ENCODE measurements around the gene PSME3.

The PSME3 gene

DNA sequence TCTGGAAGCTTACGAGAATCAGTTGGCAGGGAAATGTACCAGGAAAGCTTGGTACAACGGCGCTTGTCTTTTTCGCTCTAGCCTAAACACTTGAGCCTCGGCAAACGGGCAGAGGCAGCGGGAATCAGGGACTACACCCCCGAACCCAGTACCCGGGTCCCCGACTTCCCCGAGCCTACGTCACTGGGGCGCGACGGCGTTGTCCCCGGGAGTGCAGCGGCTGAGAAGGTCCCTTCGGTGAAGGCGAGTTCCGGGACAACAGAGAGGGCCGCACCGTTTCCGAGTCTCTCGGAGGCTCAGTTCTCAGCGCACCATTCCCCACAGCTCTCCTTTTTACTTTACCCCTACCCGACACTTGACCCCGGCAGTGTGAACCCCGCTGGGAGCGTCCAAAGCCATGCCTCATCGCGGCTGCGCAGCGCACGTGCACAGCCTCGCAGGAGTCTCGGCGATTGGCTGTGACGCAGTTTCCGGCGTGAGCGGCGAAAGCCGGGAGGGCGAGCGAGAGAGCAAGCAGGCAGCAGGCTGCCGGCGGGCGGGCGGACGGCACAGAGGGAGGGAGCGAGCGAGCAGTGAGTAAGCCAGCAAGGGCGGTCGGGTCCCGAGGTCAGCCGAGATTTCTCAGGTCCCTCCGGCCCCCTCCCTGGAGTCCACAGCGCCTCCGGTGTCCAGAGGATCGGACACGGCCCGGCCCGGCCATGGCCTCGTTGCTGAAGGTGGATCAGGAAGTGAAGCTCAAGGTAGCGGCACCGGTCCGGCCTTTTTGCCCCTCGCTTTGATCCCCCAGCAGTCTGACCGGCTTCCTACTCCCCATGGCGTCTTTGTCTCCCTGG lies at the start of gene PSME3:
Gene PSME3 (plus strand): TSS at position 464 of the 833 bp plus-strand sequence. CDS start 235 bp downstream, at position 699.
- peak; percentile 97 for DNase-seq (ENCODE audit: low spot score)

DNA sequence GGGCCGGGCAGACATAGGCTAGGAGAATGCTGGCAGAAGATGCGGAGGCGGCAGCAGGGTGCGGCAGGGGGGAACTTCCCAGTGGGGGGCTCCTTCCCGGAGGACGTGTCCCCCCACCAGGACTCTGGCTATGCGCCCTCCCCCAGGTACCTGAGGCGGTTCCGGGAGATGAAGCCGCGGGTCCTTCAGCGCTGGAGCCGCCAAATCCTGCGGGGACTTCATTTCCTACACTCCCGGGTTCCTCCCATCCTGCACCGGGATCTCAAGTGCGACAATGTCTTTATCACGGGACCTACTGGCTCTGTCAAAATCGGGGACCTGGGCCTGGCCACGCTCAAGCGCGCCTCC lies 49.4 kb upstream of the PSME3 start:
- no peak for DNase-seq (ENCODE audit: low spot score)

- DNase-seq (ENCODE audit: low spot score), result no peak
These were observed 48.8 kb upstream of the PSME3 start for GRCh38 chr17:42784409-42784808.

DNA sequence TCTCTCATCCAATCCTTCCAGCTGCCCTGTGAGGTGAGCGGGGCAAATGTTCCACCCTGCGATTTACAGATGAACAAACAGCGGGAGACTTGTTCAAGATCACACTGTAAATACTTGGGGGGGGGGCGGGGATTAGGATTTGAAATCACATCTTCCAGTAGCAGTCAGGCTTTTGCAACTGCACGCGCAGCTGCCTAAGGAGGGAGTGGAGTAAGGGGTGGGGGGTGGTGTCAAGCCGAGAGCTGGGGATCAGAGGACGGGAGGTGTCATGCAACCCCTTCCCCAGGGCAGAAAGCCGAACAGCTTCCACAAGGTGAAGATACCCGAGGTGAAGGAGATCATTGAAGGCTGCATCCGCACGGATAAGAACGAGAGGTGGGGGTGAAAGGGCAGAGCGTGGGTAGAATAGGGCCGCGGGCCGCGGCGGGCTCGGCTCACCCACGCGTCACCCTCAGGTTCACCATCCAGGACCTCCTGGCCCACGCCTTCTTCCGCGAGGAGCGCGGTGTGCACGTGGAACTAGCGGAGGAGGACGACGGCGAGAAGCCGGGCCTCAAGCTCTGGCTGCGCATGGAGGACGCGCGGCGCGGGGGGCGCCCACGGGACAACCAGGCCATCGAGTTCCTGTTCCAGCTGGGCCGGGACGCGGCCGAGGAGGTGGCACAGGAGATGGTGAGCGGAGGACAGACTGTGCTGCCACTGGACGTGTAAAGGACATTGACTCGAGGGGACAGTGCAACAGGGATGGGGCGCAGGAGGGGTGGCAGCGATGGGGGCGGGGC lies 48.2 kb upstream of the PSME3 start:
- DNase-seq (ENCODE audit: low spot score), result no peak

DNA sequence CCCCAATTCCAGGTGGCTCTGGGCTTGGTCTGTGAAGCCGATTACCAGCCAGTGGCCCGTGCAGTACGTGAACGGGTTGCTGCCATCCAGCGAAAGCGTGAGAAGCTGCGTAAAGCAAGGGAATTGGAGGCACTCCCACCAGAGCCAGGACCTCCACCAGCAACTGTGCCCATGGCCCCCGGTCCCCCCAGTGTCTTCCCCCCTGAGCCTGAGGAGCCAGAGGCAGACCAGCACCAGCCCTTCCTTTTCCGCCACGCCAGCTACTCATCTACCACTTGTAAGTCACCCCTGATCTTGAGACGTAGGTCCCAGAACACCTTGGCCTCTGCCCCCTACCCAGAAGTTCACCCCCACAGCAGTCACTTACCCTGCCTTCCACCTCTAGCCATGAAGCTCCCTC lies 45.9 kb upstream of the PSME3 start:
- DNase-seq (ENCODE audit: low spot score), result no peak

DNA sequence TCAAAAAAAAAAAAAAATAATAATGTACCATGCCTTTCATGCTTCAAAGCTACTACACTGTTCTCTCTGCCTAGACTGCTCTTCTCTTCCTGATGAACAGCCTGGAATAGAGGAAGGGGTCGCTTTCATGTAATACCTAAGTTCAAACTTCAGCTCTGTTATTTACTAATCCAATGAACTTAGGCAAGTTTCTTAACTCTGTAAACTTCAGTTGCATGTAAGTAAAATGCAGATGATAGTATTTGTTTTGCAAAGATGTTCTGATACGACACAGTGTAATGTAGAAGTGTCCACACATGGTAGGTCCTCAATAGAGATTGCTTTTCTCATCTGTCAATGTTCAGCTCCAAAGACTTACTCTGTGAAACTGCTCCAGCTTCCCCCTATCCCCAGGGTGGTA lies 41.2 kb upstream of the PSME3 start:
- DNase-seq (ENCODE audit: low spot score), result no peak

DNA sequence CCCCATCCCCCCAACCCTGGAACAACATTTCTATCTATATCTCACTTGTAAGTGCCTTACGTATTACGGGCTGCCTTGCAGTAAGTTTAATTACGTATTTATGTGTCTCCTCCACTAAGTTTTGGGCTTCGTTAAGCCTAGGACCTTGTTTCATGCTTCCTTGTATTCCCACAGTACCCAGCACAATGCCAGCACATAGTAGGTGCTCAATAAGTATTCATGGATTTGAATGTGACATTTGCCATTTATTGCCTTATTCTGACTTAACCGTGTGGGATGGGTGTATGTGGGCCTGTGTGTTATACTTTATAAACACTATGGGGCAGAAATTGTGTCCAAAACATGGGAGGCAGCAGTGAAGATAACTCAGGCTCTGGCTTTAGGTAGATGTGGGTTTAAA lies 40.7 kb upstream of the PSME3 start:
- no peak for DNase-seq (ENCODE audit: low spot score)

- no peak for DNase-seq (ENCODE audit: low spot score)
These were observed 38.1 kb upstream of the PSME3 start for GRCh38 chr17:42795061-42795460.

DNA sequence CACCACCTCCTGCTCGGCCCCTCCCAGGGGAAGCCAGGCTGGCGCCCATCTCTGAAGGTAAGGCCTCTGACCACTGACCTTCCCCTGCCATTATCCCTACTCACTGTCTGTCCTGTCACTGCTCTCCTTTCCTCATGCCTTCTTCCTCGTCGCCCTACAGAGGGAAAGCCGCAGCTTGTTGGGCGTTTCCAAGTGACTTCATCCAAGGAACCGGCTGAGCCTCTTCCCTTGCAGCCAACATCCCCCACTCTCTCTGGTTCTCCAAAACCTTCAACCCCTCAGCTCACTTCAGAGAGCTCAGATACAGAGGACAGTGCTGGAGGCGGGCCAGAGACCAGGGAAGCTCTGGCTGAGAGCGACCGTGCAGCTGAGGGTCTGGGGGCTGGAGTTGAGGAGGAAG lies 37.7 kb upstream of the PSME3 start:
- no peak for DNase-seq (ENCODE audit: low spot score)

- DNase-seq (ENCODE audit: low spot score), result no peak
These were observed 37.0 kb upstream of the PSME3 start for GRCh38 chr17:42796066-42796758.

DNA sequence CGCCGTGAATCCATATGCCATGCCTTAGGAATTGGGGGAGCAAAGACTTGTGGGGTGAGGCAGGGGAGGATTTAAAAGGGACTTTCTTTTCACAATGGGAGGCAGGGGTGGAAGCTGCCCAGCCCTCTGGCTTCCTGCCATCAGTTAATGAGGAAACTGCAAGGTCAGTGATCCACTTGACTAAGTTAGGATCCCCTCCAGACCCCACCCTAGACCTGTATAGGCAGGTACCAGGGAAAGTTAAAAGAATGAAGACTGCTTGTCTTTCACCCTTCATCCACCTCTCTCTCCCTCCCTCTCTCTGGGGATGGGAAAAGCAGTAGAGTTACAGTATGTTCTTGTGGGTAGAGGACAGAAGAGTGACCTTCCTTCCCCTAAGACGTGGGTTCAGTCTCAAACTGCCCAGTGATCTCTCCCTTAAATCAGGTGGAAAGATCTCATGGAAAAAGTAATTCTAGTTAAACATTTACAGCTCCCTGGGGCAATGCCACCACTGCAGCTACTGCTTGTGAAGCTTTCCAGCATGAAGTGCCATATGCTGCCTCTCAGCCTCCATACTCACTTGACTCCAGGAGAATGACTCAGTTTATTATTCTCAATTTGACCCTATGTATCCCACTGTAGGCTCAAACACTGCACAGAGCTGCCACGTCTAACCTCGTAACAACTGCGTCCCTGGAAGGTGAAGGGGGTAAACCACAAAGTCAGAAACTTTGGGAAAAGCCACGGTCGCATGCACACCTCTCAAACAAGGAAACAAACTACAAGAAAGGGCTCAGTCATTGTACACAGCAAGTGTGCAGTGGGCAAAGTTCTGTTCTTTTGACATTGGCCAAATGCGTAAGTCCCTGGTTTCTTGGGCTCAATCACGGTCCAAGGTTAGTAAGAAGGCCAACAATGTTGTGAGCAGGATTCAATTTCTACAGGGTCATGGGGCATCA lies 35.9 kb upstream of the PSME3 start:
- no peak for DNase-seq (ENCODE audit: low spot score)

DNA sequence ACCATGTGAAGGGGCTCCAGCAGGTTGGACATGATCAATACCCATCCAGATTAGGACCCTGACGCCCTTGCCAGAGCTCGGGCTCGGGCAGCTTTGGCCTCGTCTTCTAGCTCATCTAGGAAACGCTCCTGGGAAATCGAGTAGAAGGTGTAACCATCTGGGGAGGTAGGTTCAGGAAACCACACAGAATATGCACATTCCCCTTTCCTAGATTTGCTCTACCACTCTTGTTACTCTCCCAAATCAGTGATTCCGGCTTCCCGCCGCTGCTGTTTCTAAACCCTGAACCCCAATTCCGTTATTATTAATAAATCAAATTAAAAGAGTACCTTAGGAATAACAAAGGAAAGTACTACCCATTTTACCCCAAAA lies 35.2 kb upstream of the PSME3 start:
- no peak for DNase-seq (ENCODE audit: low spot score)

DNA sequence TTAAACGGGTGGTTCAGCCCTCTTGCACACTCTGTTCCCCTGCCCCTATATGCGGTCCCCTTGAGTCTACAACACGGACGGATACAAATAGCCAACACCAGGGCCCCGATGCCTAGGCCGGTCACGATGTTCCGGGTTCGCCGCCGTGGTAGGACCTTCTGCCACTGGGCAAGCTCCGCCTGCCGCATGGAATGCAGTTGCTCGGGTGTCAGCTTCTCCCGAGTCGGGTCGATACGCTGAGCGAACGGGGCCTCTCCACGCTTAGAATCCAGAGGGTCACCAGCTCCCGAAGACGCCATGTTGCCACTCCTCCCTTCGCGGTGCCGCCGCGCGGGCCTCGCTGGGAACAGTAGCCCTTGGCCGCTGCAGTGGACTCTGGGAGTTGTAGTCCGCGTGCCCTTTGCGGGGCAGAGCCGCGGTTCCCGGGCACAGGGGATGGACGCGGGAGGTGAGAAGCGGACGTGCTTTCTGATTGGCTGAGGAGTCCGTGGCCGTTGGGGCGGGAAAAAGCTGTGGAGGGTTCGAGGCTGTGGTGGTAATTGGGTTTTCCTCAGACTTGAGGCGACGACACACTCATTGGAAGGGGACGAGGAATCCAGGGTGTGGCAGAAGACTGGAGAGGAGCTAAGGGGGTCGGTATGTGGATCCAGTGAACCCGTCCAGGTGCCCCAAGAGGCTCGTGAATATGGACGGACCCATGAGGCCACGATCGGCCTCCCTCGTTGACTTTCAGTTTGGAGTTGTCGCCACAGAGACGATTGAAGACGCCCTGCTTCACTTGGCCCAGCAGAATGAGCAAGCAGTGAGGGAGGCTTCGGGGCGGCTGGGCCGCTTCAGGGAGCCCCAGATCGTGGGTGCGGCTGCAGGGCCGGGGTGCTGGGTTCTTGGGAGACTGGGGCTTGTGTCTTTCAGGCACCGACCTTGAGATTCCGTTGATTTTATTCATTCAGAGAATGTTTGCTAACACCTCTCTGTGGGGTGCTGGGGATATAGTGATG lies 34.5 kb upstream of the PSME3 start, which contains the start of the genes CNTD1 and COA3:
Gene CNTD1 (plus strand): TSS at position 479 of the 998 bp plus-strand sequence. CDS start 207 bp downstream, at position 686.
Gene COA3 (minus strand): TSS at position 322 of the 998 bp plus-strand sequence. CDS start 23 bp downstream, at position 299.
- DNase-seq (ENCODE audit: low spot score), result peak; percentile 97

DNA sequence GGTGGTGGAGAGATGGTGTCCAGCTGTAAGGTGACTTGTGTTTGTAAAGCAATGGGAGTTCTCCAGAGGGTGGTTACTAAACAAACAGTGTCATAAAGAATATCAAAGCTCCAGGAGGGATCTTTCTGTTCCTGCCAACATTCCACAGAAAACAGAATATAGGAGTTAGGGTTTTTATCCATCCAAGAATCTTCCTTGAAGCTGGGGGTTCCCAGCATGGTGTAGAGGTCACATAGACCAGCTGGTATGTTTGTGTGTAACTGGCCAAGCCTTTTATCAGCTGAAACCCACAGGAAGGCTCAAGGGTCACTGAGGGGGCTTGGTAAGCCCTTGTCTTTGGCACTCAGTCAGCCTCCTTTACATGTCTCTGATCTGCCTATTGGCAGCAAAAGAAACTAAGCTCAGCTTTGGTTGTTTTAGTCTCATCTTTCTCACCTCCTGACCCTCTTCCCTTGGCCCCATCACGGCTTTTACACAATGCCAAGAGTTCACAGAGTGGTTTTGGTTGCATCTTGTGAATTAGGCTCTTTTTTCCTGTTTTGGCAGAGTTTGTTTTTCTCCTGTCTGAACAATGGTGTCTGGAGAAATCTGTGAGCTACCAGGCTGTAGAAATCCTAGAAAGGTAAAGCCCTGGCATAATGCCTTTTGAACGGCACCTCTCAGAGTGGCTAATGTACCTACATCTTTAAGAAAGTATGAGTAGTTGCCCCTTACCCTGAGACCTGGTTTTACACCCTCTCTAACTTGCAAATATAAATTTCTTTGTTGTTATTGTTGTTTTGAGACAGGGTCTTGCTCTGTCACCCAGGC lies 29.9 kb upstream of the PSME3 start:
- DNase-seq (ENCODE audit: low spot score), result no peak

DNA sequence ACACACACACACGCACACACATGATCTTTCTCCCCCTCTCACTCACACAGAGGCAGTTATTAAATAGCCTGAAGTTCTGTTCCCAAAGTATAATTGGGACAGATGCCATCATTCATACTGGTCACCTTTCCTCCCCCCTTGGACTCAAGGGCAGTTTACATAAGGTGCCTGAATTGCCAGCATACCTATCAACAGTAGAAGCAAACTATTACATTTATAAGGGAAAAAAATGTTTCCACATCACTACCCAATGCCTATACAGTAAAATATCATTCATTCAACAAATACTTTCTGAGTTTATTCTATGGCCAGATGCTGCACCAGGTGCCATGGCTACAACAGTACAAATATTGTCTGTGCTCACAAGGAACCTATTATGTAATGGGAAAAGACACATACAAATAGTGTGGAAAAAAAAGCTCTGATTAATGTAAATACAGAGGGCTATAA lies 28.3 kb upstream of the PSME3 start:
- DNase-seq (ENCODE audit: low spot score), result no peak

GRCh38 chr17:42806249-42806648 lies 26.9 kb upstream of the PSME3 start:
- DNase-seq (ENCODE audit: low spot score), result no peak

DNA sequence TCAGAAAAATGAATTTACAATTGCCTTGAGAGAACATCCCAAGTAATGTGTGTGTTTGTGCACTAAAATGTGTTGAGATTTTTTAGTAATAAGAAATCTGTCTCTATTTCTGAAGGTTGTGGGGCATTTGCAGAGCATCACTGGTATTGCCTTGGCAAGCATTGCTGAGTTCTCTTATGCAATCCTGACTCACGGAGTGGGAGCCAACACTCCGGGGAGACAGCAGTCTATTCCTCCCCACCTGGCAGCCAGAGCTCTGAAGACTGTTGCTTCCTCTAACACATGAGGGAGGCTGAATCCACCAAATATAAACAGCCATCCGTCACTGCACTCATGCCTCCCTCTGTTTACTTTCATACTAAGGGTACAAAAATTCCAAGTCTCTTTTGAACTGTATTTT lies 23.9 kb upstream of the PSME3 start:
- no peak for DNase-seq (ENCODE audit: low spot score)

DNA sequence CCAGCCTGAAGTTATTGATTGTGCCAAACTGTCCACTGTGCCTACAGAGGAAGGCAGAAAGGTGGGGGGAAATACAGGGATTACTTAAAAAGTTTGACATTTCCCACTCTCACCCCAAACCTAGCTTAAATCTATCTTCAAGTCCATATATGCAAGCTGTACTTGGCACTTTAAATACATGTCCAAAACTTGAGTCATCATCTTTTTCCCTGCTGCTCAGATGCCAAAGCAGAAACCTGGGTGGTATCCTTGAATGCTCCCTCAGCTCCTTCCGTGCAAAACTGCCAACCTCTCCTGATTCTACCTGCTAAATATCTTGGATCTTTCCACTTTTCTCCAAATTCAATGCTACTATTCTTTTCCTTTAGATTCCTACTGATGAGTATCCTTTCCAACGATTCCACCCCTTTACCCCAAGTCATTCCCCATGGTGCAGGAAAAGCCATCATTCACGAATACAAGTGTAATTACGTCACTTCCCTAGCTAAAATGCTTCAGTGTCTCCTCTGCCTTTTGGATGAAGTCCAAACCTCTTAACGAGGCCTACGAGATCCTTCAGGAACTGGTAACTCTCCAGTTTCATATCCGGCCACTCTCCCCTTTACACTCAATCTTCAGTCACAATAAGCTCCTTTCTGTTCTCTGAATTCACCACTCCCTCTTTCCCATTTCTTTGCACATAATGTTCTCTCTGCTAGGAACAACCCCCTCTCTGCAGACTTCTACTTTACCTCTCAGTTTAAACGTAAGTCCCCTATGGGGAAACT lies 18.4 kb upstream of the PSME3 start:
- DNase-seq (ENCODE audit: low spot score), result no peak
